NCI-H82 treated with DMSO at 0.1 percent for 48 hours (cell line): Measurements from ENCODE around the gene CCL25.
"Not testable (repeated sequence)": the region's sequence is repeated elsewhere in the genome, so short reads cannot be mapped to it uniquely, and the experiment has no call there.

Source experiments
- DNase-seq: peaks from one replicate; lab custom pipeline; 2025; ENCODE audit not compliant: unreplicated experiment; lab: John Stamatoyannopoulos, UW

CCL25 gene

GRCh38 chr19:8085598-8086408, 33.2 kb downstream of the CCL25 start:
- DNase-seq, result no peak

DNA sequence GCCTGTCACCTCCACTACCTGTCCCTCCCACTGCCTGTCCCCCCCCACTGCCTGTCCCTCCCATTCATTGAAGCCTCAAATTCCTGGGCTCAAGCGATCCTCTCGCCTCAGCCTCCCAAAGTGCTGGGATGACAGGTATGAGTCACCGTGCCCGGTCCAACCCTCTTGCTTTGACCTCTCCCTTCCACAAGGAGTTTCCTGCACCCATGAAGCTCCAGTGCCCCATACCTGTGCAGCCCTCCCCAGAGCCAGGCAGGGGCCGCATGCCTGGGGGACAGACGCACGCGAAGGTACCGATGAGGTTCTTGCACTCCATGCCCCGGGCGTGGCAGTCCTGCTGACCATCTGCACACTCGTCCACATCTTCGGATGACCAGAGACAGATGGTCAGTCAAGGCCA, 34.3 kb downstream of the CCL25 start:
- no peak for DNase-seq

- no peak for DNase-seq
Measured at GRCh38 chr19:8087876-8088275, 35.3 kb downstream of the CCL25 start.

DNA sequence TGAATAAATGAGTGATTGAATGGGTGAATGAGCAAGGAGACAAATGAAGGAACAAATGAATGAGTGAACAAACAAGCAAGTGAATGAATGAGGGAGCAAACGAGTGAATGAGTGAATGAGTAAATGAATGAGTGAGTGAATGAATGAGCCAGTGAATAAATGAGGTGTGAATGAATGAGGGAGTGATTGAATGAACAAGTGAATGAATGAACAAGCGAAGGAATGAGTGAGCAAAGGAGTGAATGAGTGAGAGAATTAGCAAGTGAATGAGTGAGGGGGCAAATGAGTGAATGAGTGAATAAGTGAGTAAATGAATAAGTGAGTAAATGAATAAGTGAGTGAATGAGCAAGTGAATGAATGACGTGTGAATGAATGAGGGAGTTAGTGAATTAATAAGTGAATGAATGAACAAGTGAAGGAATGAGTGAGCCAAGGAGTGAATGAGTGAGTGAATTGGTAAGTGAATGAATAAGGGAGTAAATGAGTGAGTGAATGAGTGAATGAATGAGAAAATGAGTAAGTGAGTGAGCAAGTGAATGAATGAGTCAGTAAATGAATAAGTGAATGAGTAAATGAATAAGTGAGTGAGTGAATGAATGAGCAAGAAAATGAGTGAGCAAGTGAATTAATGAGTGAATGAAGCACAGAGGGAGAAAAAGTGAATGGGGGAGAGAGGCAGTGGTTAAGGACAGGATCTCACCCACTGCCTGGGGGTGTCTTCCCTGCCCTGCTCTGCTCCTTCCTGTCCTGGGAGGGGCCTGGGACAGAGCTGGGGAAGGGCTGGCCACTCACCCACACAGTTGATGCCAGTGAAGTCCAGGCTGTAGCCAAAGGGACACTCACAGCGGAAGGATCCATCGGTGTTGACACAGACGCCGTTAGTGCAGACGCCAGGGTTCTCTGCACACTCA, 36.4 kb downstream of the CCL25 start:
- DNase-seq, result no peak

DNA sequence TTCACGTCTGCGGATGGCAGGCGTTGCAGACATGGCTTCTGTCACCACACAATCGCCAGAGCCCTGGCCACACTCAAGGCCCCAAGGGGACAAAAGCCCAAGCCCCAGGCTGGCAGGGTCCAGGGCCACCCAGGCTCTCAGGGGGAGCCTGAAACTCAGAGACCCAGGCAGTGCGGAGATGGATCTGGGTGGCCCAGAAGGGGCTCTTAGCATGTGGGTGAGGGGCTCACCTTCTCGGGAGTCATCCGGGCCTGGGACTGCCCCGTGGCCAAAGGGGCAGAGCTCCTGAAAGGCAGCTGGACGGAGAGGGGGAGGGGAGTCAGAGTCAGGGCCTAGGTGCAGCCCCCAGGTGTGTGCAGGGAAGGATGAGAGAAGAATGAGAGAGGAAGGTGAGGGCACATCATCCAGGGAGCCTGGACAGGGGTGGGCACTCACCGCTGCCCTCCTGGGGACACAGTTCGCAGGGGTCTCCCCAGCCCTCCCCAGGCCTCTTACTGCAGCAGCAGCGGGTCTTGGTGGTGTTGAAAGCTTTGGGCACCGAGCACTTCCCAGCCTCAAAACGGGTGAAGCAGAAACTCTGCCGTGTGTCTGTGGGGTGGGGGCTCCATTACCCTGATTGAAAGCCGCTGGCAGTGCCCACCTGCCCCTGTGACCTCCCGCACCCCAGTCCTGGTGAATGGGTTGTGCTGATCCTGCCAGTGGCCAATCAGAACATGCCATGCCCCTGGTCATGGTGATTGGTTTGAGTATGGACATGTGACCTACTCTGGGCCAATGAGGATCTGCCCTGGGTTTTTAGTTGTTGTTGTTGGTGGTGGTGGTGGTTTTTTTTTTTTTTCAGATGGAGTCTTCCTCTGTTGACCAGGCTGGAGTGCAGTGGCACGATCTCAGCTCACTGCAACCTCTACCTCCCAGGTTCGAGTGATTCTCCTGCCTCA, 37.4 kb downstream of the CCL25 start:
- no peak for DNase-seq

- DNase-seq, result no peak
Measured at GRCh38 chr19:8090950-8091349, 38.4 kb downstream of the CCL25 start.

DNA sequence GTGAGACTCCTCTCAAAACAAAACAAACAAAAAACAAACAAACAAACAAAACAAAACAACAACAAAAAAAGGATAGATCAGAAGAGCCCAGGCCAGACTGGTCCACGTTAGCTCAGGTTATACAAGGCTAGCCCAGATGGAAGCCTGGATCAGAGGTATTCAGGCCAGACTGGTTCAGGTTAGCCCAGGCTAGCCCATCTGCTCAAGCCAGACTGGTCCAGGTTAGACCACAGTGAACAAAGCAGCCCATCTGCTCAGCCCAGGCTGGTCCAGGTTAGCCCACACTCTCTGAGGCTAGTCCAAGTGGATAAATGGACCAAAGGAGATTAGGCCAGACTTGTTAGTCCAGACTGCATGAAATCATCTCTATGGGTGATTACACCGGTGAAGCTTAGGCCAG, 41.2 kb downstream of the CCL25 start:
- DNase-seq, result no peak

DNA sequence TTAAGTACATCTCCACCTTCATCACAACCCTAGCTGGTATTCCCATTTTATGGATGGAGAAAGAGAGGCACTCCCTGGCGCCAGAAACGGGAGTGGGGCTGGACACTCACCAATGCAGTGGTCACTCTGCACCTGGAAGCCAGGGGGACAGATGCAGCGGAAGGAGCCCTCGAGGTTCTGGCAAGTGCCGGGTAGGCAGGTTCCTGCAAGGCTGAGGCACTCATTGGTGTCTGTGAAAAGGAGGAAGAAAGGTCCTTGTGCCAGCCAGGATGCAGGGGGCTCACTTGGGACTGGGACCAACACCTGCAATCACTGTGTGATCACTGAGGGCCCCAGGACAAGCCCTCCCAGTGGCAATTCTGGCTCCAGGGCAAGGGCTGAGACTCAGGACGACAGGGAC, 41.8 kb downstream of the CCL25 start:
- no peak for DNase-seq

DNA sequence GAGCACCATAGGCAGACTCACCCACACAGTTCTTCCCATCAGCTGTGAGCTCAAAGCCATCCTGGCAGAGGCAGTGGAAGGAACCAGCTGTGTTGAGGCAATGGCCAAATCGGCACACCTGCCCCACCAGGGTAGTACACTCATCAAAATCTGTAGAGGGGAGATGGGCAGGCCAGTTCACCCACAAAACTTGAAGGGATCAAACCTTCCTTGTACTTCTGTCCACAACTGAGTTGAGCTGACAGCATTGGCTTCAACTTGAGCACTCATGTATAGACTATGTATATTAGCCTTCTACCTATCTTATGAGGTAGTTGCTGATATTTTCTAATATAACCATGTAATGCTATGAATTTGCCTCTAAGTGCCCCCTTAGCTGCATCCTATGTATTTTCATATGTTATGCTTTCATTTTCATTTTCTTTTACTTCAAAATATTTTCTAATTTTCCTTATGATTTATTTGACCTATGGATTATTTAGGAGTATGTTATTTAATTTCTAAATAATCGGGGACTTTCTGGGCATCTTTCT, 42.9 kb downstream of the CCL25 start:
- DNase-seq, result no peak

- DNase-seq, result no peak
Measured at GRCh38 chr19:8096071-8096470, 43.5 kb downstream of the CCL25 start.

- DNase-seq, result no peak
Measured at GRCh38 chr19:8097198-8097597, 44.6 kb downstream of the CCL25 start.

GRCh38 chr19:8097681-8098567, 45.4 kb downstream of the CCL25 start:
- no peak for DNase-seq

- DNase-seq, result no peak
Measured at GRCh38 chr19:8101311-8101710, 48.8 kb downstream of the CCL25 start.

DNA sequence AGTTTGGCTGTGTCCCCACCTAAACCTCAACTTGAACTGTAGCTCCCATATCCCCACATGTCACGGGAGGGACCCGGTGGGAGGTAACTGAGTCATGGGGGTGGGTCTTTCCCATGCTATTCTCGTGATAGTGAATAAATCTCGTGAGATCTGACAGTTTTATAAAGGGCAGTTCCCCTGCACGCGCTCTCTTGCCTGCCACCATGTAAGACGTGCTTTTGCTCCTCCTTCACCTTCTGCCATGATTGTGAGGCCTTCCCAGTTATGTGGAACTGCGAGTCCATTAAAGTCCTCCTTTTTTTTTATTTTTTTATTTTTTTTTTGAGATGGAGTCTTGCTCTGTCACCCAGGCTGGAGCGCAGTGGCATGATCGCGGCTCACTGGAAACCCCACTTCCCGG, 49.4 kb downstream of the CCL25 start:
- DNase-seq, result not testable (repeated sequence)

- DNase-seq, result no peak
Measured at GRCh38 chr19:8105471-8105870, 52.9 kb downstream of the CCL25 start.

GRCh38 chr19:8107301-8107903, 54.8 kb downstream of the CCL25 start:
- no peak for DNase-seq

- DNase-seq, result no peak
Measured at GRCh38 chr19:8108560-8109445, 56.2 kb downstream of the CCL25 start.

DNA sequence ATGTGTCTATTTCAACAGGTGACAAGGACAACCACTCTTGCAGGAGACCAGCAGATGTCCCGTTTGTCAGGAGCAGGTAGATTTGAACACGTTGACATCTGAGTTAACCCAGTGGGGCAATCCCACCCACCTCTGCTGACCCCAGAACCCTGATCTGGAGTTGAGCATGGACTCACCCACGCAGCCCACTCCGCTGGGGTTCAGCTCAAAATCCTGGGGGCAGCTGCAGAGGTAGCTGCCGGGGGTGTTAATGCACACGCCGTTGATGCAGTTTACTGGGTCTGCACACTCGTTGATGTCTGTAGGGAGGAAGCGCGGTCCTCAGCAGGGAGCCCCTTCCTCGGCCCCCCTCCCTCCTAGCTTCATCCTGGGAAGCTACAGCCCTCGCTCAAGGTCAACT, 56.9 kb downstream of the CCL25 start:
- no peak for DNase-seq
